Endothelial cell of umbilical vein (primary cell): ENCODE measurements around the gene ANKRD45. TPM values are rescaled to one million over a fixed set of nuclear protein-coding genes. Genes with fewer than 3 reads are reported as not detected.

Experiments
- BruUV-seq: library from RNA; stranded (reverse); fragments of 400-500 nt; replicated peaks from 2 replicates; lab custom pipeline; 2021; lab: Mats Ljungman, UMichigan
- CTCF ChIA-PET: fragments of 300-600, 350-600 bp; sonication (Branson Sonifier 250); formaldehyde crosslinking; loops from one replicate; lab custom pipeline; 2021; ENCODE audit warnings: antibody characterized with exemption, inconsistent platforms; lab: Charles Lee
- POLR2A ChIA-PET: fragments of 300-600, 350-600 bp; sonication (Branson Sonifier 250); formaldehyde crosslinking; loops from one replicate; lab custom pipeline; 2021; ENCODE audit warnings: antibody characterized with exemption, inconsistent platforms; lab: Charles Lee
- DNase-seq: peaks from one replicate; pipeline ENCODE4 v3.0.0-alpha.2; 2011; ENCODE audit warnings: low read depth, low spot score
- FAIRE-seq: peaks from 2 replicates; lab custom pipeline; 2011; peaks lifted over from hg19 to GRCh38; lab: Jason Lieb, UNC
- H2AFZ ChIP-seq: 2 replicates; pipeline ENCODE4 v1.6.0; 2012; ENCODE audit warnings: low read depth, low read length, control low read depth, inconsistent platforms
- H3K27ac ChIP-seq: 2 replicates; pipeline ENCODE4 v1.5.1; 2011; ENCODE audit warnings: low read depth, mild to moderate bottlenecking, control low read depth, low read length, moderate library complexity; ENCODE audit not compliant: insufficient read depth
- H3K27me3 ChIP-seq, 2 experiments: 2 replicates each; pipeline versions ENCODE4 v1.6.0 to v1.6.1; 2011; ENCODE audit warnings: low read length in 2 of 2, mixed read lengths in 1 of 2; ENCODE audit not compliant: control insufficient read depth in 2 of 2, insufficient read depth in 2 of 2
- H3K36me3 ChIP-seq, 2 experiments: 2 replicates in 1 of 2; 3 replicates in 1 of 2; pipeline ENCODE4 v1.5.1; 2011; ENCODE audit warnings: low read length in 2 of 2, mild to moderate bottlenecking in 1 of 2, moderate library complexity in 1 of 2; ENCODE audit not compliant: control insufficient read depth in 2 of 2, insufficient read depth in 2 of 2; ENCODE audit errors: extremely low read depth in 1 of 2
- H3K4me1 ChIP-seq: 3 replicates; pipeline ENCODE4 v1.5.1; 2011; ENCODE audit warnings: mild to moderate bottlenecking, low read length; ENCODE audit not compliant: control insufficient read depth, insufficient read depth; ENCODE audit errors: extremely low read depth
- H3K4me2 ChIP-seq: 2 replicates; pipeline ENCODE4 v1.6.1; 2011; ENCODE audit warnings: low read length, control low read depth, mixed read lengths; ENCODE audit not compliant: insufficient read depth
- H3K4me3 ChIP-seq, 3 experiments: fragments of 200-600 bp in 1 of 3; sonication (generic), shearing (Covaris generic) in 1 of 3; replicated peaks in 1 of 3; 2 replicates each; pipeline ENCODE4 v1.5.1; 2011 to 2016; ENCODE audit warnings: control low read depth in 3 of 3, low read length in 3 of 3, mild to moderate bottlenecking in 2 of 3, inconsistent platforms in 1 of 3, low read depth in 1 of 3, moderate library complexity in 1 of 3; ENCODE audit not compliant: insufficient read depth in 1 of 3
- H3K79me2 ChIP-seq: 2 replicates; pipeline ENCODE4 v1.6.0; 2012; ENCODE audit warnings: low read length, inconsistent platforms; ENCODE audit not compliant: control insufficient read depth, insufficient read depth
- H3K9ac ChIP-seq: replicated peaks from 2 replicates; pipeline ENCODE3; 2011; ENCODE audit warnings: low read length, control low read depth; ENCODE audit not compliant: insufficient read depth; ENCODE audit errors: extremely low read depth
- H3K9me1 ChIP-seq: replicated peaks from 3 replicates; pipeline ENCODE4 v1.6.0; 2011; ENCODE audit warnings: mild to moderate bottlenecking, low read length; ENCODE audit not compliant: control insufficient read depth, insufficient read depth; ENCODE audit errors: extremely low read depth
- H3K9me3 ChIP-seq: replicated peaks from 2 replicates; pipeline ENCODE4 v1.5.1; 2012; ENCODE audit warnings: low read length, inconsistent platforms; ENCODE audit not compliant: control insufficient read depth, insufficient read depth
- H4K20me1 ChIP-seq: replicated peaks from 2 replicates; pipeline ENCODE3; 2011; ENCODE audit warnings: mild to moderate bottlenecking, low read length; ENCODE audit not compliant: control insufficient read depth, insufficient read depth; ENCODE audit errors: extremely low read depth
- EZH2 ChIP-seq: IDR thresholded peaks from 2 replicates; pipeline ENCODE4 v1.6.1; 2012; ENCODE audit warnings: borderline replicate concordance, low read depth, mild to moderate bottlenecking, moderate library complexity, low read length, inconsistent platforms; ENCODE audit not compliant: severe bottlenecking
- FOS ChIP-seq: IDR thresholded peaks from 2 replicates; pipeline ENCODE4 v1.6.1; 2011; ENCODE audit warnings: mild to moderate bottlenecking, low read length, moderate library complexity, borderline replicate concordance; ENCODE audit not compliant: insufficient read depth
- GATA2 ChIP-seq: IDR thresholded peaks from 2 replicates; pipeline ENCODE4 v1.7.0; 2011; ENCODE audit warnings: low read depth, mild to moderate bottlenecking, moderate library complexity, mixed read lengths, low read length; ENCODE audit not compliant: insufficient read length, insufficient read depth
- JUN ChIP-seq: IDR thresholded peaks from 2 replicates; pipeline ENCODE4 v1.6.1; 2011; ENCODE audit warnings: borderline replicate concordance, low read depth; ENCODE audit not compliant: insufficient read length, insufficient read depth
- MAX ChIP-seq: IDR thresholded peaks from 2 replicates; pipeline ENCODE4 v1.6.1; 2011; ENCODE audit not compliant: insufficient read depth, insufficient read length
- MYC ChIP-seq: IDR thresholded peaks from one replicate; pipeline ENCODE4 v1.6.1; 2011; ENCODE audit warnings: mild to moderate bottlenecking, low read depth, low read length
- POLR2A ChIP-seq: IDR thresholded peaks from 2 replicates; pipeline ENCODE4 v1.6.1; 2012; ENCODE audit warnings: low read depth, mild to moderate bottlenecking, control low read depth, low read length
- POLR2AphosphoS5 ChIP-seq: IDR thresholded peaks from 2 replicates; pipeline ENCODE4 v1.6.1; 2012; ENCODE audit warnings: low read depth, mild to moderate bottlenecking, control low read depth, low read length, moderate library complexity; ENCODE audit not compliant: insufficient read depth
- dilution Hi-C: fragments of 300-500 bp; cut with MboI; formaldehyde crosslinking; loops from one replicate; pipeline ENCODE4 v1.15.0; 2019; ENCODE audit warnings: low sequenced_read_pairs; ENCODE audit not compliant: extremely low pct_ligation_motif_present
- intact Hi-C: fragments of 100-400 bp; cut with micrococcal nuclease; formaldehyde crosslinking; loops from one replicate; pipeline ENCODE4 v1.10.0; 2022
- polyA plus RNA-seq, 4 experiments: library from polyadenylated mRNA; depleted of rRNA in 3 of 4; stranded (reverse) in 3 of 4; unstranded in 1 of 4; fragments of >200 nt; gene quantifications; 2 replicates each; pipeline versions ENCODE4 v1.2.1 to v1.2.3, GENCODE V29; 2011 to 2012; ENCODE audit warnings: missing spikeins in 1 of 4
- total RNA-seq: library from RNA; stranded (reverse); gene quantifications from 2 replicates; pipeline ENCODE4 v1.2.3, GENCODE V29; 2021
- TF ChIP-seq, protein P1 (sequence below), 2 donors: IDR thresholded peaks; 1 replicate in 1 of 2; 2 replicates in 1 of 2; pipeline ENCODE4 v1.5.1; 2011; ENCODE audit warnings: low read length in 2 of 2, mild to moderate bottlenecking in 2 of 2, moderate library complexity in 2 of 2, control low read depth in 1 of 2, inconsistent platforms in 1 of 2, low read depth in 1 of 2; ENCODE audit not compliant: insufficient read depth in 1 of 2; ENCODE audit errors: extremely low read depth in 1 of 2

The ANKRD45 gene
- total and polyA plus RNA-seq, 2 donors (not counting 3 experiments of a cell fraction or from before 2014, with no cell fraction given), result 0.19 to 0.62 TPM

- dilution Hi-C loops, result no loop called here
- POLR2A ChIA-PET, result no interaction called here
- no peak for FAIRE-seq
Observed at GRCh38 chr1:173628888-173629287, 40.8 kb downstream of the ANKRD45 start.

More at GRCh38 chr1:173628888-173629287, 40.8 kb downstream of the ANKRD45 start:
- H3K4me1 ChIP-seq, result no peaks in the 10 kb centered on the region
- H3K27ac ChIP-seq, result no peak overlapping the region
- H3K9me1 ChIP-seq, result no peaks in the 10 kb centered on the region
- H3K79me2 ChIP-seq, result no peaks in the 10 kb centered on the region
- no peak overlapping the region for H3K4me3 ChIP-seq
- no peak overlapping the region for H2AFZ ChIP-seq
- peaks cover 0 to 2% of the 10 kb centered on the region in 2 experiments for H3K27me3 ChIP-seq
- H4K20me1 ChIP-seq, result no peaks in the 10 kb centered on the region
- H3K9ac ChIP-seq, result no peak overlapping the region
- intact Hi-C loops, result no loop called here
- CTCF ChIA-PET, result no interaction called here
- no peak for DNase-seq
- no peak overlapping the region for H3K4me2 ChIP-seq
- H3K9me3 ChIP-seq, result no peaks in the 10 kb centered on the region
- BruUV-seq, result no TSS peak
- TF ChIP-seq FOS, result no peak
- TF ChIP-seq EZH2, result no peak
- TF ChIP-seq GATA2, result no peak
- TF ChIP-seq MYC, result no peak
- TF ChIP-seq, protein P1, sequence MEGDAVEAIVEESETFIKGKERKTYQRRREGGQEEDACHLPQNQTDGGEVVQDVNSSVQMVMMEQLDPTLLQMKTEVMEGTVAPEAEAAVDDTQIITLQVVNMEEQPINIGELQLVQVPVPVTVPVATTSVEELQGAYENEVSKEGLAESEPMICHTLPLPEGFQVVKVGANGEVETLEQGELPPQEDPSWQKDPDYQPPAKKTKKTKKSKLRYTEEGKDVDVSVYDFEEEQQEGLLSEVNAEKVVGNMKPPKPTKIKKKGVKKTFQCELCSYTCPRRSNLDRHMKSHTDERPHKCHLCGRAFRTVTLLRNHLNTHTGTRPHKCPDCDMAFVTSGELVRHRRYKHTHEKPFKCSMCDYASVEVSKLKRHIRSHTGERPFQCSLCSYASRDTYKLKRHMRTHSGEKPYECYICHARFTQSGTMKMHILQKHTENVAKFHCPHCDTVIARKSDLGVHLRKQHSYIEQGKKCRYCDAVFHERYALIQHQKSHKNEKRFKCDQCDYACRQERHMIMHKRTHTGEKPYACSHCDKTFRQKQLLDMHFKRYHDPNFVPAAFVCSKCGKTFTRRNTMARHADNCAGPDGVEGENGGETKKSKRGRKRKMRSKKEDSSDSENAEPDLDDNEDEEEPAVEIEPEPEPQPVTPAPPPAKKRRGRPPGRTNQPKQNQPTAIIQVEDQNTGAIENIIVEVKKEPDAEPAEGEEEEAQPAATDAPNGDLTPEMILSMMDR (IDR thresholded peaks at IDR 0.05; ENCODE audit: extremely low read depth in 1 of 2, insufficient read depth in 1 of 2, low read depth in 1 of 2, low read length in 2 of 2), result no peak
- no peak for TF ChIP-seq POLR2A
- TF ChIP-seq JUN, result no peak
- TF ChIP-seq POLR2AphosphoS5, result no peak
- no peak for TF ChIP-seq MAX
- H3K36me3 ChIP-seq, result no peaks in the 10 kb centered on the region
